NT2/D1 (cell line): ENCODE results near the gene ARGLU1.

ENCODE experiments used
- SUZ12 ChIP-seq: IDR thresholded peaks from 2 replicates; pipeline ENCODE4 v1.6.1; 2011; ENCODE audit not compliant: insufficient read length, insufficient read depth; ENCODE audit errors: extremely low read depth
- ZNF274 ChIP-seq: IDR thresholded peaks from 2 replicates; pipeline ENCODE4 v1.6.1; 2011; ENCODE audit warnings: mild to moderate bottlenecking, low read depth, low read length

- TF ChIP-seq SUZ12: no peak
- no peak for TF ChIP-seq ZNF274
These were observed 42.5 kb upstream of the ARGLU1 start for GRCh38 chr13:106610486-106610885.
